ENCODE results near the gene COL2A1.

Gene COL2A1

GRCh38 chr12:48031135-48031960 is 27.1 kb upstream of the COL2A1 start:
- no peak for TF ChIP-seq CTCF (IDR thresholded peaks at IDR 0.05; ENCODE audit: low read depth, low read length, missing control alignments)
- DNase-seq (ENCODE audit: extremely low read depth, low read depth): no peak
- H3K4me3 ChIP-seq (replicated peaks; ENCODE audit: low read depth, low read length): no peak overlapping the region

- no peak for TF ChIP-seq CTCF (IDR thresholded peaks at IDR 0.05; ENCODE audit: low read depth, low read length, missing control alignments)
- DNase-seq (ENCODE audit: extremely low read depth, low read depth): no peak
Measured at GRCh38 chr12:48030173-48030650, 25.9 kb upstream of the COL2A1 start.

GRCh38 chr12:48029491-48030172 is 25.4 kb upstream of the COL2A1 start:
- DNase-seq (ENCODE audit: extremely low read depth, low read depth): no peak
- no peak overlapping the region for H3K4me3 ChIP-seq (replicated peaks; ENCODE audit: low read depth, low read length)
- no peak for TF ChIP-seq CTCF (IDR thresholded peaks at IDR 0.05; ENCODE audit: low read depth, low read length, missing control alignments)

More at GRCh38 chr12:48030173-48030650, 25.9 kb upstream of the COL2A1 start:
- H3K4me3 ChIP-seq (replicated peaks; ENCODE audit: low read depth, low read length): no peak overlapping the region

- no peak overlapping the region for H3K4me3 ChIP-seq (replicated peaks; ENCODE audit: low read depth, low read length)
- TF ChIP-seq CTCF (IDR thresholded peaks at IDR 0.05; ENCODE audit: low read depth, low read length, missing control alignments): no peak
- no peak for DNase-seq (ENCODE audit: extremely low read depth, low read depth)
Measured at GRCh38 chr12:48028541-48029431, 24.5 kb upstream of the COL2A1 start.

GRCh38 chr12:48027183-48028002 is 23.1 kb upstream of the COL2A1 start:
- no peak for DNase-seq (ENCODE audit: extremely low read depth, low read depth)
- no peak overlapping the region for H3K4me3 ChIP-seq (replicated peaks; ENCODE audit: low read depth, low read length)
- TF ChIP-seq CTCF (IDR thresholded peaks at IDR 0.05; ENCODE audit: low read depth, low read length, missing control alignments): no peak

Measured in HFF-Myc (cell line).